K562 (cell line): Measurements from ENCODE around the gene TSSK2. TPM values are rescaled to one million over a fixed set of nuclear protein-coding genes. Genes with fewer than 3 reads are reported as not detected.

ENCODE experiments used
- FOXO4 ChIP-seq: fragments of 450-650 bp; formaldehyde crosslinking; IDR thresholded peaks from 2 replicates; pipeline ENCODE4 v1.4.0; 2020; ENCODE audit warnings: mild to moderate bottlenecking, moderate library complexity
- HIVEP1 ChIP-seq: fragments of 250-450 bp; sonication (Bioruptor Pico); IDR thresholded peaks from 2 replicates; pipeline ENCODE4 v1.4.0; 2020; ENCODE audit warnings: mild to moderate bottlenecking
- NR2F6 ChIP-seq: fragments of 450-650 bp; formaldehyde crosslinking; IDR thresholded peaks from 2 replicates; pipeline ENCODE4 v1.4.0; 2020; ENCODE audit warnings: mild to moderate bottlenecking
- ZBTB17 ChIP-seq: fragments of 450-650 bp; formaldehyde crosslinking; IDR thresholded peaks from 2 replicates; pipeline ENCODE4 v1.4.0; 2020; ENCODE audit warnings: mild to moderate bottlenecking
- ZC3H8 ChIP-seq: fragments of 450-650 bp; IDR thresholded peaks from 2 replicates; pipeline ENCODE4 v1.6.1; 2017
- ZNF592 ChIP-seq: fragments of 450-650 bp; IDR thresholded peaks from 2 replicates; pipeline ENCODE4 v1.6.1; 2017; ENCODE audit warnings: antibody characterized with exemption, mild to moderate bottlenecking
- polyA plus RNA-seq, 8 experiments: library from polyadenylated mRNA; depleted of rRNA in 4 of 8; stranded (reverse) in 5 of 8; unstranded in 3 of 8; fragments of >200 nt; fragmentation: Nextera tagmentation in 2 of 8; fragmentation: Illumina TruSeq in 1 of 8; extraction: Ambion mirVana in 2 of 8; extraction: Trizol in 1 of 8; gene quantifications; 2 replicates each; pipeline versions ENCODE4 v1.2.1 to v1.2.3, GENCODE V29; 2011 to 2014; ENCODE audit warnings: inconsistent platforms in 1 of 8, missing spikeins in 1 of 8
- total RNA-seq, 7 experiments: library from RNA; depleted of rRNA in 6 of 7; stranded (reverse); fragments of >200 nt in 6 of 7; fragmentation: Illumina TruSeq in 2 of 7; extraction: Trizol in 2 of 7; gene quantifications; 2 replicates each; pipeline versions ENCODE4 v1.2.1 to v1.2.3, GENCODE V29; 2011 to 2021; ENCODE audit warnings: low replicate concordance in 1 of 7
- TF ChIP-seq, protein P1 (sequence below), 2 experiments: fragments of 450-650 bp; formaldehyde crosslinking in 1 of 2; IDR thresholded peaks; 2 replicates each; pipeline versions ENCODE4 v1.4.0 to v1.6.1; 2014 to 2020; ENCODE audit warnings: mild to moderate bottlenecking in 2 of 2, borderline replicate concordance in 1 of 2, low read depth in 1 of 2
- TF ChIP-seq, protein P2 (sequence below), 2 experiments: fragments of 450-650 bp in 1 of 2; sonication (generic) in 1 of 2; formaldehyde crosslinking; conservative IDR thresholded peaks; 2 replicates each; pipeline versions ENCODE4 v1.4.0 to v1.8.1; 2020 to 2022; ENCODE audit warnings: mild to moderate bottlenecking in 1 of 2, missing genetic modification reagents in 1 of 2
- TF ChIP-seq, protein P3 (sequence below): fragments of 450-650 bp; formaldehyde crosslinking; IDR thresholded peaks from 2 replicates; pipeline ENCODE4 v1.4.0; 2020; ENCODE audit warnings: mild to moderate bottlenecking, moderate library complexity

TSSK2 gene
- total and polyA plus RNA-seq, 9 of the 15 experiments (the other 6 are each of a cell fraction or from before 2014, with no cell fraction given) = 0.04 TPM; not detected in 8

GRCh38 chr22:19178065-19178656 is 47.1 kb downstream of the TSSK2 start (continued):
- TF ChIP-seq, protein P1, sequence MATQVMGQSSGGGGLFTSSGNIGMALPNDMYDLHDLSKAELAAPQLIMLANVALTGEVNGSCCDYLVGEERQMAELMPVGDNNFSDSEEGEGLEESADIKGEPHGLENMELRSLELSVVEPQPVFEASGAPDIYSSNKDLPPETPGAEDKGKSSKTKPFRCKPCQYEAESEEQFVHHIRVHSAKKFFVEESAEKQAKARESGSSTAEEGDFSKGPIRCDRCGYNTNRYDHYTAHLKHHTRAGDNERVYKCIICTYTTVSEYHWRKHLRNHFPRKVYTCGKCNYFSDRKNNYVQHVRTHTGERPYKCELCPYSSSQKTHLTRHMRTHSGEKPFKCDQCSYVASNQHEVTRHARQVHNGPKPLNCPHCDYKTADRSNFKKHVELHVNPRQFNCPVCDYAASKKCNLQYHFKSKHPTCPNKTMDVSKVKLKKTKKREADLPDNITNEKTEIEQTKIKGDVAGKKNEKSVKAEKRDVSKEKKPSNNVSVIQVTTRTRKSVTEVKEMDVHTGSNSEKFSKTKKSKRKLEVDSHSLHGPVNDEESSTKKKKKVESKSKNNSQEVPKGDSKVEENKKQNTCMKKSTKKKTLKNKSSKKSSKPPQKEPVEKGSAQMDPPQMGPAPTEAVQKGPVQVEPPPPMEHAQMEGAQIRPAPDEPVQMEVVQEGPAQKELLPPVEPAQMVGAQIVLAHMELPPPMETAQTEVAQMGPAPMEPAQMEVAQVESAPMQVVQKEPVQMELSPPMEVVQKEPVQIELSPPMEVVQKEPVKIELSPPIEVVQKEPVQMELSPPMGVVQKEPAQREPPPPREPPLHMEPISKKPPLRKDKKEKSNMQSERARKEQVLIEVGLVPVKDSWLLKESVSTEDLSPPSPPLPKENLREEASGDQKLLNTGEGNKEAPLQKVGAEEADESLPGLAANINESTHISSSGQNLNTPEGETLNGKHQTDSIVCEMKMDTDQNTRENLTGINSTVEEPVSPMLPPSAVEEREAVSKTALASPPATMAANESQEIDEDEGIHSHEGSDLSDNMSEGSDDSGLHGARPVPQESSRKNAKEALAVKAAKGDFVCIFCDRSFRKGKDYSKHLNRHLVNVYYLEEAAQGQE (IDR thresholded peaks at IDR 0.05; ENCODE audit: borderline replicate concordance) = no peak
- TF ChIP-seq, protein P1 (CRISPR knock-in tag; IDR thresholded peaks at IDR 0.05; ENCODE audit: low read depth) = peak; percentile 90
- TF ChIP-seq, protein P2, sequence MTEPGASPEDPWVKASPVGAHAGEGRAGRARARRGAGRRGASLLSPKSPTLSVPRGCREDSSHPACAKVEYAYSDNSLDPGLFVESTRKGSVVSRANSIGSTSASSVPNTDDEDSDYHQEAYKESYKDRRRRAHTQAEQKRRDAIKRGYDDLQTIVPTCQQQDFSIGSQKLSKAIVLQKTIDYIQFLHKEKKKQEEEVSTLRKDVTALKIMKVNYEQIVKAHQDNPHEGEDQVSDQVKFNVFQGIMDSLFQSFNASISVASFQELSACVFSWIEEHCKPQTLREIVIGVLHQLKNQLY (CRISPR knock-in tag; conservative IDR thresholded peaks at IDR 0.05) = peak; percentile 88 to 89; a peak in 3 of 4 replicates
- TF ChIP-seq ZNF592 (no peak), FOXO4 (CRISPR knock-in tag) (peak; percentile 46; the same call in 1 of the 2 replicates), NR2F6 (CRISPR knock-in tag) (0 out of 2 replicates have a peak, but pooled peaks have one; percentile 89), HIVEP1 (0 out of 2 replicates have a peak, but pooled peaks have one; percentile 8), ZC3H8 (no peak), ZBTB17 (CRISPR knock-in tag) (0 out of 2 replicates have a peak, but pooled peaks have one; percentile 66)
- TF ChIP-seq, protein P3, sequence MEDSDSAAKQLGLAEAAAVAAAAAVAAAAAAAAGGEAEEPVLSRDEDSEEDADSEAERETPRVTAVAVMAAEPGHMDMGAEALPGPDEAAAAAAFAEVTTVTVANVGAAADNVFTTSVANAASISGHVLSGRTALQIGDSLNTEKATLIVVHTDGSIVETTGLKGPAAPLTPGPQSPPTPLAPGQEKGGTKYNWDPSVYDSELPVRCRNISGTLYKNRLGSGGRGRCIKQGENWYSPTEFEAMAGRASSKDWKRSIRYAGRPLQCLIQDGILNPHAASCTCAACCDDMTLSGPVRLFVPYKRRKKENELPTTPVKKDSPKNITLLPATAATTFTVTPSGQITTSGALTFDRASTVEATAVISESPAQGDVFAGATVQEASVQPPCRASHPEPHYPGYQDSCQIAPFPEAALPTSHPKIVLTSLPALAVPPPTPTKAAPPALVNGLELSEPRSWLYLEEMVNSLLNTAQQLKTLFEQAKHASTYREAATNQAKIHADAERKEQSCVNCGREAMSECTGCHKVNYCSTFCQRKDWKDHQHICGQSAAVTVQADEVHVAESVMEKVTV (CRISPR knock-in tag) = no peak
